ENCODE results near the gene FOXN3. TPM values are rescaled to one million over a fixed set of nuclear protein-coding genes. Genes with fewer than 3 reads are reported as not detected.

FOXN3 gene
- total RNA-seq, 4 donors from 2014 or later = 27.4 to 91.4 (median 39.2) TPM

GRCh38 chr14:89432226-89432625, 15.2 kb upstream of the FOXN3 start:
- 50 to 52% methylated on average over 4 of the region's 4 CpGs for WGBS, 2 donors
- DNase-seq = no peak
- Histone ChIP-seq H3K36me3 (no peaks in the 10 kb centered on the region), H3K9me3 (no peaks in the 10 kb centered on the region), H3K4me3 (no peak overlapping the region), H3K4me1 (peaks cover 29 to 57% (median 37%) of the 10 kb centered on the region in 3 donors), H3K27me3 (no peaks in the 10 kb centered on the region), H3K27ac (no peak overlapping the region)
- intact Hi-C loops (cut with DNase I) = loop anchor here (10.0 kb wide), 1 partner anchor 193 kb away; no protein-coding TSS in a partner anchor
- TF ChIP-seq POLR2A (IDR thresholded peaks at IDR 0.05) = no peak
- no peak for TF ChIP-seq CTCF (IDR thresholded peaks at IDR 0.05)

- WGBS, 2 donors = 4 to 16% methylated on average over 9 of the region's 9 CpGs
- no peak for TF ChIP-seq POLR2A (IDR thresholded peaks at IDR 0.05)
- TF ChIP-seq CTCF (IDR thresholded peaks at IDR 0.05) = no peak
- no peaks in the 10 kb centered on the region for H3K27me3 ChIP-seq
- H3K4me1 ChIP-seq = peaks cover 29 to 61% (median 37%) of the 10 kb centered on the region in 3 donors
- peak overlapping the region; percentile 79 to 85 (median 84) for H3K27ac ChIP-seq
- H3K9me3 ChIP-seq = no peaks in the 10 kb centered on the region
- peak overlapping the region; percentile 9 to 48 (median 31) for H3K4me3 ChIP-seq
- intact Hi-C loops (cut with DNase I) = loop anchor here (10.0 kb wide), 1 partner anchor 194 kb away; no protein-coding TSS in a partner anchor
- H3K36me3 ChIP-seq = no peaks in the 10 kb centered on the region
- no peak for DNase-seq
Measured at GRCh38 chr14:89430391-89431236, 13.6 kb upstream of the FOXN3 start.

GRCh38 chr14:89429199-89430181, 12.5 kb upstream of the FOXN3 start:
- H3K9me3 ChIP-seq = no peaks in the 10 kb centered on the region
- no peaks in the 10 kb centered on the region for H3K36me3 ChIP-seq
- 19 to 23% methylated on average over 12 to 14 of the region's 14 CpGs for WGBS, 2 donors
- no peak for DNase-seq
- H3K4me1 ChIP-seq = peaks cover 29 to 63% (median 37%) of the 10 kb centered on the region in 3 donors
- no peaks in the 10 kb centered on the region for H3K27me3 ChIP-seq
- peak overlapping the region in 3 of 4 donors; percentile 29 to 48 (median 33) for H3K4me3 ChIP-seq
- no peak for TF ChIP-seq POLR2A (IDR thresholded peaks at IDR 0.05)
- TF ChIP-seq CTCF (IDR thresholded peaks at IDR 0.05) = no peak
- intact Hi-C loops (cut with DNase I) = loop anchor here (10.0 kb wide), 1 partner anchor 195 kb away; no protein-coding TSS in a partner anchor
- peak overlapping the region; percentile 79 to 85 (median 84) for H3K27ac ChIP-seq

GRCh38 chr14:89428546-89429198, 11.6 kb upstream of the FOXN3 start:
- no peaks in the 10 kb centered on the region for H3K36me3 ChIP-seq
- DNase-seq = no peak
- H3K4me1 ChIP-seq = peaks cover 30 to 71% (median 37%) of the 10 kb centered on the region in 3 donors
- intact Hi-C loops (cut with DNase I) = no loop called here
- no peaks in the 10 kb centered on the region for H3K9me3 ChIP-seq
- peak overlapping the region; percentile 79 to 85 (median 84) for H3K27ac ChIP-seq
- H3K4me3 ChIP-seq = peak overlapping the region in 3 of 4 donors; percentile 15 to 48 (median 33)
- TF ChIP-seq POLR2A (IDR thresholded peaks at IDR 0.05) = no peak
- no peak for TF ChIP-seq CTCF (IDR thresholded peaks at IDR 0.05)
- 28 to 58% methylated on average over 4 to 8 of the region's 17 CpGs for WGBS, 2 donors
- H3K27me3 ChIP-seq = no peaks in the 10 kb centered on the region
